Spleen (tissue), 7 donors: ENCODE data around the gene SPNS2.

Source experiments
- POLR2A ChIP-seq, 3 donors: fragments of 450-650 bp; IDR thresholded peaks; one replicate each; pipeline ENCODE4 v1.5.1; 2017; ENCODE audit warnings: antibody characterized with exemption in 3 of 3, mild to moderate bottlenecking in 1 of 3
- POLR2AphosphoS5 ChIP-seq, 3 donors: sonication (generic); formaldehyde crosslinking; IDR thresholded peaks; one replicate each; pipeline ENCODE4 v1.5.1; 2017; ENCODE audit warnings: antibody characterized with exemption in 3 of 3
- TF ChIP-seq, protein P1 (sequence below), 11 experiments: fragments of 200-600 bp in 7 of 11; fragments of 450-650 bp in 4 of 11; sonication (generic) in 4 of 11; IDR thresholded peaks in 8 of 11; conservative IDR thresholded peaks in 3 of 11; 1 replicate in 7 of 11; 2 replicates in 4 of 11; pipeline versions ENCODE4 v1.4.0 to v1.8.0; 2016 to 2021; ENCODE audit warnings: antibody characterized with exemption in 11 of 11, inconsistent platforms in 4 of 11, mild to moderate bottlenecking in 1 of 11
- donor health status: DM: no; HTN: no; CAD: no; lungs with moderate emphysema.
- donor health status: DM: no; HTN: no; CAD: no.
- donor health status: DM: no; HTN: no; CAD: no.

DNA sequence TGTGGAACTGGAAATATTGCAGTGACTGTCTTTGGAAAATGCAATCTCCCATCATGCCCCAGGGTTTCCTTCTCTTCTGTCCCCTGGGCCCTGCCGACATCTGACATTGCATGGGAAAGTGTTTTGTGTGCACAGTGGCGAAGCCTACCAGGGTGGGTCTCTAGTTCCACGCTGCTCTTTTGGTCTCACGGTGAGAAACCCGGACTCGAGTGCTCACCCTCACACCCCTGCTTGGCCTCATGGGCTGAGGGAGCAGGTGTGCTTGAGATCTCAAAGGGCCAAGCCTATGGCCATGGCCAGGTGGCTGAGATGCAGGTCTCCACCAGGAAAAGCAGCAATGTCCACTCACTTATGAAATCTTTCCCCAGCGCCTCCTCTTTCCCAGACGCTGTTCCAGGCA is 32.9 kb upstream of the SPNS2 start:
- TF ChIP-seq, protein P1, sequence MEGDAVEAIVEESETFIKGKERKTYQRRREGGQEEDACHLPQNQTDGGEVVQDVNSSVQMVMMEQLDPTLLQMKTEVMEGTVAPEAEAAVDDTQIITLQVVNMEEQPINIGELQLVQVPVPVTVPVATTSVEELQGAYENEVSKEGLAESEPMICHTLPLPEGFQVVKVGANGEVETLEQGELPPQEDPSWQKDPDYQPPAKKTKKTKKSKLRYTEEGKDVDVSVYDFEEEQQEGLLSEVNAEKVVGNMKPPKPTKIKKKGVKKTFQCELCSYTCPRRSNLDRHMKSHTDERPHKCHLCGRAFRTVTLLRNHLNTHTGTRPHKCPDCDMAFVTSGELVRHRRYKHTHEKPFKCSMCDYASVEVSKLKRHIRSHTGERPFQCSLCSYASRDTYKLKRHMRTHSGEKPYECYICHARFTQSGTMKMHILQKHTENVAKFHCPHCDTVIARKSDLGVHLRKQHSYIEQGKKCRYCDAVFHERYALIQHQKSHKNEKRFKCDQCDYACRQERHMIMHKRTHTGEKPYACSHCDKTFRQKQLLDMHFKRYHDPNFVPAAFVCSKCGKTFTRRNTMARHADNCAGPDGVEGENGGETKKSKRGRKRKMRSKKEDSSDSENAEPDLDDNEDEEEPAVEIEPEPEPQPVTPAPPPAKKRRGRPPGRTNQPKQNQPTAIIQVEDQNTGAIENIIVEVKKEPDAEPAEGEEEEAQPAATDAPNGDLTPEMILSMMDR (IDR thresholded peaks at IDR 0.05 in 8 of 11, conservative IDR thresholded peaks at IDR 0.05 in 3 of 11) = no peak
- no peak for TF ChIP-seq POLR2AphosphoS5 (IDR thresholded peaks at IDR 0.05)
- TF ChIP-seq POLR2A (IDR thresholded peaks at IDR 0.05) = no peak
